HG02884 (cell line): ENCODE results near the gene AVEN.
"Not testable (repeated sequence)": the region's sequence is repeated elsewhere in the genome, so short reads cannot be mapped to it uniquely, and the experiment has no call there.

Experiments
- ATAC-seq: cut with Tn5 transposase; IDR thresholded peaks from one replicate; pipeline ENCODE4 v1.9.1; 2021; ENCODE audit warnings: mild to moderate bottlenecking, moderate library complexity; ENCODE audit not compliant: unreplicated experiment

Gene AVEN

GRCh38 chr15:34038871-34039789 is at the start of gene AVEN:
Gene AVEN (minus strand): TSS chr15:34039204. CDS start chr15:34039046, 158 bp downstream.
- ATAC-seq, result peak; percentile 41

GRCh38 chr15:34085746-34086145 is 46.7 kb upstream of the AVEN start:
- no peak for ATAC-seq

GRCh38 chr15:34084086-34084485 is 45.1 kb upstream of the AVEN start:
- no peak for ATAC-seq

GRCh38 chr15:34079904-34080303 is 40.9 kb upstream of the AVEN start:
- ATAC-seq, result no peak

- ATAC-seq, result no peak
Observed at GRCh38 chr15:34078900-34079299, 39.9 kb upstream of the AVEN start.

- ATAC-seq, result no peak
Observed at GRCh38 chr15:34076785-34077184, 37.8 kb upstream of the AVEN start.

- no peak for ATAC-seq
Observed at GRCh38 chr15:34070003-34070402, 31.0 kb upstream of the AVEN start.

- no peak for ATAC-seq
Observed at GRCh38 chr15:34065941-34066340, 26.9 kb upstream of the AVEN start.

- ATAC-seq, result no peak
Observed at GRCh38 chr15:34065261-34065660, 26.3 kb upstream of the AVEN start.

- no peak for ATAC-seq
Observed at GRCh38 chr15:34064438-34064837, 25.4 kb upstream of the AVEN start.

- ATAC-seq, result no peak
Observed at GRCh38 chr15:34059946-34060345, 20.9 kb upstream of the AVEN start.

GRCh38 chr15:34059476-34059875 is 20.5 kb upstream of the AVEN start:
- ATAC-seq, result no peak

GRCh38 chr15:34056911-34057310 is 17.9 kb upstream of the AVEN start:
- ATAC-seq, result no peak

GRCh38 chr15:34055868-34056595 is 17.0 kb upstream of the AVEN start:
- ATAC-seq, result no peak

GRCh38 chr15:34054081-34054707 is 15.2 kb upstream of the AVEN start:
- ATAC-seq, result no peak

GRCh38 chr15:34050385-34050784 is 11.4 kb upstream of the AVEN start:
- not testable (repeated sequence) for ATAC-seq

GRCh38 chr15:34049112-34049511 is 10.1 kb upstream of the AVEN start:
- no peak for ATAC-seq

- ATAC-seq, result no peak
Observed at GRCh38 chr15:34047893-34048775, 9.1 kb upstream of the AVEN start.

- no peak for ATAC-seq
Observed at GRCh38 chr15:34046471-34047145, 7.6 kb upstream of the AVEN start.

GRCh38 chr15:34043813-34044212 is 4.8 kb upstream of the AVEN start:
- ATAC-seq, result no peak
